Osteocyte (in vitro differentiated cells): Measurements from ENCODE around the gene PTPRM. TPM values are rescaled to one million over a fixed set of nuclear protein-coding genes. Genes with fewer than 3 reads are reported as not detected.

Source experiments
- DNase-seq: peaks from one replicate; pipeline ENCODE4 v3.0.0; 2021; ENCODE audit warnings: mixed read lengths; ENCODE audit not compliant: unreplicated experiment; ENCODE audit errors: extremely low spot score
- H3K27ac Mint-ChIP-seq: one replicate; pipeline ENCODE4 v1.8.0; 2021; ENCODE audit warnings: mild to moderate bottlenecking, mixed read lengths; ENCODE audit not compliant: unreplicated experiment
- H3K27me3 Mint-ChIP-seq: one replicate; pipeline ENCODE4 v1.8.0; 2021; ENCODE audit warnings: mixed read lengths; ENCODE audit not compliant: unreplicated experiment
- H3K36me3 Mint-ChIP-seq: one replicate; pipeline ENCODE4 v1.8.0; 2021; ENCODE audit warnings: mixed read lengths; ENCODE audit not compliant: unreplicated experiment
- H3K4me1 Mint-ChIP-seq: one replicate; pipeline ENCODE4 v1.8.0; 2021; ENCODE audit warnings: mixed read lengths; ENCODE audit not compliant: unreplicated experiment
- H3K4me3 Mint-ChIP-seq: one replicate; pipeline ENCODE4 v1.8.0; 2021; ENCODE audit warnings: mild to moderate bottlenecking, moderate library complexity, mixed read lengths; ENCODE audit not compliant: unreplicated experiment
- H3K9me3 Mint-ChIP-seq: one replicate; pipeline ENCODE4 v1.8.0; 2021; ENCODE audit warnings: mixed read lengths; ENCODE audit not compliant: unreplicated experiment
- total RNA-seq: library from RNA; stranded (reverse); gene quantifications from 2 replicates; pipeline ENCODE4 v1.2.1, GENCODE V29; 2021
- TF ChIP-seq, protein P1 (sequence below): fragments of 200-600 bp; sonication (generic); IDR thresholded peaks from 2 replicates; pipeline ENCODE4 v1.5.0; 2021; ENCODE audit warnings: antibody characterized with exemption, mild to moderate bottlenecking, moderate library complexity

The PTPRM gene
- total RNA-seq, 1 donor from 2014 or later: 105 TPM

DNA sequence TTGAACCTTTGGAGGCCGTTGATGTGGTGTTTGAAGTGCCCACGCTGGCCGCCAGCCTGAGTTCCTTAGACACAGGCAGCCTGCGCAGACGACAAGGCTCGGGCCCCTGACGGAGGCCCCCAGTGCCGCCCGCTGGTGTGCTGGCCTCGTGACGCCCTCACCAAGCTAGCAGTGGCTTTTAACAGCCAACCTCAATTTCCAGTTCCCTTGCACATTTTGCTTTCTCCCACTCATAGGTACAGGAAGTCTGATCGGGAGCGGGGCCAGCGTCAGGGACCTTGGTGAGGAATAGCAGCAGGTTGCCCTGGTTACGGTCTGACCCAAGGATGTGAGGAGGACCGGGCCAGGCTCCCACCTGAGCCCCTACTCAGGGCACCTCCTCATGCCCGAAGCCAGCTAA is 834.5 kb downstream of the PTPRM start:
- no peak for DNase-seq
- Mint-ChIP-seq H3K4me1 (peaks cover 24% of the 10 kb centered on the region), H3K27ac (no peak overlapping the region), H3K36me3 (peaks cover 30% of the 10 kb centered on the region), H3K27me3 (no peaks in the 10 kb centered on the region), H3K4me3 (no peak overlapping the region), H3K9me3 (no peaks in the 10 kb centered on the region)
- TF ChIP-seq, protein P1, sequence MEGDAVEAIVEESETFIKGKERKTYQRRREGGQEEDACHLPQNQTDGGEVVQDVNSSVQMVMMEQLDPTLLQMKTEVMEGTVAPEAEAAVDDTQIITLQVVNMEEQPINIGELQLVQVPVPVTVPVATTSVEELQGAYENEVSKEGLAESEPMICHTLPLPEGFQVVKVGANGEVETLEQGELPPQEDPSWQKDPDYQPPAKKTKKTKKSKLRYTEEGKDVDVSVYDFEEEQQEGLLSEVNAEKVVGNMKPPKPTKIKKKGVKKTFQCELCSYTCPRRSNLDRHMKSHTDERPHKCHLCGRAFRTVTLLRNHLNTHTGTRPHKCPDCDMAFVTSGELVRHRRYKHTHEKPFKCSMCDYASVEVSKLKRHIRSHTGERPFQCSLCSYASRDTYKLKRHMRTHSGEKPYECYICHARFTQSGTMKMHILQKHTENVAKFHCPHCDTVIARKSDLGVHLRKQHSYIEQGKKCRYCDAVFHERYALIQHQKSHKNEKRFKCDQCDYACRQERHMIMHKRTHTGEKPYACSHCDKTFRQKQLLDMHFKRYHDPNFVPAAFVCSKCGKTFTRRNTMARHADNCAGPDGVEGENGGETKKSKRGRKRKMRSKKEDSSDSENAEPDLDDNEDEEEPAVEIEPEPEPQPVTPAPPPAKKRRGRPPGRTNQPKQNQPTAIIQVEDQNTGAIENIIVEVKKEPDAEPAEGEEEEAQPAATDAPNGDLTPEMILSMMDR: no peak

DNA sequence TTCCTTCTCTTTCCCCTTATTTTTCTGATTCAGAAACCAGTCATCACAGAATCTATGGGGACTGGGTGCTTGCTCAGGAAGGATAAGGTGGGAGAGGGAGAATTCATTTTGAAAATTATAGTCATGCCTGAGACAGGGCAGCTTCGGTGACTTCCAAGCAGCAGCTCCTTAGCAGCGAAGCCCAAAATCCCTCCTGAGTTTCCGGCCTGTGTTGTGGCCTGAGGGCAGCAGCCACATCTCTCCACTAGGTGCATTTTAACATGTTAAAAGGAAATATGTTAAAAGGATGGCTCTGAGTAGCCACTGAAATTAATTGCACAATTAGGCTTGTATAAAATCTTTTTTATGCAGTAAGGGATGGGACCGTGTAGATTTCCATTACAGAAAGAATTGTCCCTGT is 835.1 kb downstream of the PTPRM start:
- peaks cover 32% of the 10 kb centered on the region for H3K36me3 Mint-ChIP-seq

DNA sequence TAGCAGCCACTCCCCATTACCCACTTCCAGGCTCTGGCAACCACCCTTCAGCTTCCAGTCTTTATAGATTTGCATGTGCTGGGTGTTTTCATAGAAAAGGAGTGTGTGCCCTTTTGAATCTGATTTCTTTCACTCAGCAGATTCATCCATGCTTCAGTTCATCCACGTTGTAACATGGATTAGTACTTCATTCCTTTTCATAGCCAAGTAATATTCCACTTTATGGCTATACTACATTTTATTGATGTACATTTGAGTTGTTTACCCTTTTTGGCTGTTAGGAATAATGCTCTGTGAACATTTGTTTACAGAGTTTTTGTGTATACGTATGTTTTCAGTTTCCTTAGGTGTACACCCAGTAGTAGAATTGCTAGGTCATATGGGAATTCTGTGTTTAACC is 836.6 kb downstream of the PTPRM start:
- H3K4me1 Mint-ChIP-seq: peaks cover 16% of the 10 kb centered on the region
- H3K9me3 Mint-ChIP-seq: no peaks in the 10 kb centered on the region
- H3K27ac Mint-ChIP-seq: no peak overlapping the region
- peaks cover 35% of the 10 kb centered on the region for H3K36me3 Mint-ChIP-seq
- TF ChIP-seq, protein P1: no peak
- no peaks in the 10 kb centered on the region for H3K27me3 Mint-ChIP-seq
- H3K4me3 Mint-ChIP-seq: no peak overlapping the region
- no peak for DNase-seq

More for the DNA sequence above, 835.1 kb downstream of the PTPRM start:
- no peak for DNase-seq
- Mint-ChIP-seq H3K9me3 (no peaks in the 10 kb centered on the region), H3K27ac (no peak overlapping the region), H3K4me1 (peaks cover 21% of the 10 kb centered on the region), H3K4me3 (no peak overlapping the region), H3K27me3 (no peaks in the 10 kb centered on the region)
- TF ChIP-seq, protein P1: no peak

DNA sequence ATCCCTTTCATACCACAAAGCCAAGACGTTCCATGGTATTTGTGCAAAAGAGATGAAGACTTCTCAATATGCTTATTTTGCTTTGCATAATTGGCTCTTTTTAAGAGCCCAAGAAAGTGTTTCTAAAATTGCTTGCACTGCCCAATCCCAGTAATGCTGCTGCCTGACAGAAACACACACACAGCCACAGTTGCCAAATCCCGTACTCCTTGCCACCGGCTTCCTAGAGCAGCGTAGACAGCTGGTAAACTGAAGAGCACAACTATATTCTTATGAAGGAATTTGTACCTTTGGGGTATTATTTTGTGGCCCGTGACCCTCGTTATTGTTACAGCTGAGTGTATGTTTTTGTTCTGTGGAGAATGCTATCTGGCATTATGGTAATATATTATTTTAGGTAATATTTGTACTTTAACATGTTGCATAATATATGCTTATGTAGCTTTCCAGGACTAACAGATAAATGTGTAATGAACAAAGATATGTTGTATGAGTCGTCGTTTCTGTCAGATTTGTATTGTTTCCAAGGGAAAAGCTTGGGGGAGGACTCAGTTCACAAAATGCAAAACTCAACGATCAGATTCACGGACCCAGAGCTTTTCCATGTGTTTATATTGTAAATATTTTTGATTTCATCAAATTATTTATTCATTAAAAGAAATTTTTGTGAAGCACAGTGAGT is 839.2 kb downstream of the PTPRM start:
- DNase-seq: no peak
- H3K27ac Mint-ChIP-seq: no peak overlapping the region
- H3K4me1 Mint-ChIP-seq: peaks cover 16% of the 10 kb centered on the region
- H3K36me3 Mint-ChIP-seq: peaks cover 44% of the 10 kb centered on the region
- H3K9me3 Mint-ChIP-seq: peaks cover 18% of the 10 kb centered on the region
- H3K4me3 Mint-ChIP-seq: no peak overlapping the region
- H3K27me3 Mint-ChIP-seq: no peaks in the 10 kb centered on the region
- TF ChIP-seq, protein P1: no peak

- no peaks in the 10 kb centered on the region for H3K27me3 Mint-ChIP-seq
- H3K4me1 Mint-ChIP-seq: peaks cover 16% of the 10 kb centered on the region
- H3K4me3 Mint-ChIP-seq: no peak overlapping the region
- no peak for DNase-seq
- TF ChIP-seq, protein P1: no peak
- no peak overlapping the region for H3K27ac Mint-ChIP-seq
- H3K9me3 Mint-ChIP-seq: peaks cover 23% of the 10 kb centered on the region
- peaks cover 47% of the 10 kb centered on the region for H3K36me3 Mint-ChIP-seq
Measured at GRCh38 chr18:8406868-8407250, 839.7 kb downstream of the PTPRM start.
